DND-41 (cell line): ENCODE results near the gene SEC22A.

ENCODE experiments used
- ATAC-seq: fragments of 200-7000 bp; cut with Tn5 transposase; 3 replicates; pipeline ENCODE4 v1.9.1; 2021; ENCODE audit warnings: low read depth; ENCODE audit not compliant: insufficient read depth
- DNase-seq: peaks from one replicate; pipeline ENCODE4 v3.0.0-alpha.2; 2020
- H2AFZ ChIP-seq: 2 replicates; pipeline ENCODE4 v1.6.0; 2012; ENCODE audit warnings: low read depth, low read length
- H3K27ac ChIP-seq: 2 replicates; pipeline ENCODE4 v1.5.1; 2012; ENCODE audit warnings: low read length, inconsistent platforms
- H3K27me3 ChIP-seq: fragments of 200-600 bp; sonication (generic); 2 replicates; pipeline ENCODE4 v1.6.0; 2012; ENCODE audit warnings: low read length, mild to moderate bottlenecking, inconsistent platforms; ENCODE audit not compliant: insufficient read depth, poor library complexity
- H3K36me3 ChIP-seq: 2 replicates; pipeline ENCODE4 v1.5.1; 2012; ENCODE audit warnings: low read length, inconsistent platforms; ENCODE audit not compliant: insufficient read depth
- H3K4me1 ChIP-seq: 2 replicates; pipeline ENCODE4 v1.5.1; 2012; ENCODE audit warnings: mild to moderate bottlenecking, low read length; ENCODE audit not compliant: insufficient read depth
- H3K4me2 ChIP-seq: 2 replicates; pipeline ENCODE4 v1.6.0; 2012; ENCODE audit warnings: mild to moderate bottlenecking, moderate library complexity, low read length, inconsistent platforms; ENCODE audit not compliant: insufficient read depth
- H3K4me3 ChIP-seq, 2 experiments: fragments of 200-600 bp in 1 of 2; shearing (Covaris generic) in 1 of 2; 2 replicates each; pipeline ENCODE4 v1.5.1; 2012 to 2016; ENCODE audit warnings: inconsistent platforms in 2 of 2, low read length in 2 of 2, mild to moderate bottlenecking in 2 of 2, low read depth in 1 of 2, moderate library complexity in 1 of 2
- H3K79me2 ChIP-seq: 2 replicates; pipeline ENCODE4 v1.6.0; 2012; ENCODE audit warnings: low read length, inconsistent platforms; ENCODE audit not compliant: insufficient read depth
- H3K9ac ChIP-seq: 2 replicates; pipeline ENCODE4 v1.6.0; 2012; ENCODE audit warnings: low read depth, mild to moderate bottlenecking, inconsistent platforms, low read length, moderate library complexity
- H3K9me3 ChIP-seq: 2 replicates; pipeline ENCODE4 v1.5.1; 2012; ENCODE audit warnings: low read length, moderate library complexity, mild to moderate bottlenecking, inconsistent platforms; ENCODE audit not compliant: insufficient read depth, severe bottlenecking
- H4K20me1 ChIP-seq: 2 replicates; pipeline ENCODE4 v1.6.0; 2012; ENCODE audit warnings: low read length; ENCODE audit not compliant: insufficient read depth
- CTCF ChIP-seq: IDR thresholded peaks from 2 replicates; pipeline ENCODE4 v1.5.1; 2012; ENCODE audit warnings: borderline replicate concordance, low read length, moderate library complexity, mild to moderate bottlenecking; ENCODE audit not compliant: poor library complexity, severe bottlenecking; ENCODE audit errors: extremely low read depth
- EZH2 ChIP-seq: IDR thresholded peaks from 3 replicates; pipeline ENCODE4 v1.6.1; 2012; ENCODE audit warnings: borderline replicate concordance, low read depth, mild to moderate bottlenecking, moderate library complexity, low read length, inconsistent platforms; ENCODE audit not compliant: severe bottlenecking

The SEC22A gene

GRCh38 chr3:123292321-123293310, 90.9 kb downstream of the SEC22A start:
- H2AFZ ChIP-seq: no peak overlapping the region
- no peaks in the 10 kb centered on the region for H4K20me1 ChIP-seq
- ATAC-seq (peak; percentile 37; the same call in 1 of the 3 replicates), DNase-seq (no peak)
- no peak overlapping the region for H3K4me3 ChIP-seq
- TF ChIP-seq CTCF (no peak), EZH2 (no peak)
- no peaks in the 10 kb centered on the region for H3K4me1 ChIP-seq
- H3K4me2 ChIP-seq: no peak overlapping the region
- H3K79me2 ChIP-seq: no peaks in the 10 kb centered on the region
- H3K27ac ChIP-seq: no peak overlapping the region
- no peaks in the 10 kb centered on the region for H3K9me3 ChIP-seq
- H3K9ac ChIP-seq: no peak overlapping the region
- no peaks in the 10 kb centered on the region for H3K36me3 ChIP-seq
- peaks cover 10% of the 10 kb centered on the region for H3K27me3 ChIP-seq

- DNase-seq (no peak), ATAC-seq (no peak)
- no peaks in the 10 kb centered on the region for H3K4me1 ChIP-seq
- no peak overlapping the region for H3K27ac ChIP-seq
- H3K4me2 ChIP-seq: no peak overlapping the region
- H2AFZ ChIP-seq: no peak overlapping the region
- H4K20me1 ChIP-seq: no peaks in the 10 kb centered on the region
- peaks cover 10% of the 10 kb centered on the region for H3K27me3 ChIP-seq
- H3K79me2 ChIP-seq: no peaks in the 10 kb centered on the region
- TF ChIP-seq CTCF (no peak), EZH2 (no peak)
- no peaks in the 10 kb centered on the region for H3K9me3 ChIP-seq
- H3K4me3 ChIP-seq: no peak overlapping the region
- no peak overlapping the region for H3K9ac ChIP-seq
- no peaks in the 10 kb centered on the region for H3K36me3 ChIP-seq
Observed at GRCh38 chr3:123294296-123294938, 92.7 kb downstream of the SEC22A start.

GRCh38 chr3:123295171-123295900, 93.6 kb downstream of the SEC22A start:
- Histone ChIP-seq H3K79me2 (no peaks in the 10 kb centered on the region), H3K9me3 (no peaks in the 10 kb centered on the region), H3K4me1 (no peaks in the 10 kb centered on the region), H3K27ac (no peak overlapping the region), H2AFZ (no peak overlapping the region), H3K36me3 (no peaks in the 10 kb centered on the region), H3K27me3 (peaks cover 10% of the 10 kb centered on the region), H3K4me3 (no peak overlapping the region), H4K20me1 (no peaks in the 10 kb centered on the region), H3K4me2 (no peak overlapping the region), H3K9ac (no peak overlapping the region)
- TF ChIP-seq CTCF: no peak
- no peak for TF ChIP-seq EZH2
- no peak for DNase-seq
- no peak for ATAC-seq
